IMR-90 (cell line): ENCODE results near the gene ARHGEF12. TPM values are rescaled to one million over a fixed set of nuclear protein-coding genes. Genes with fewer than 3 reads are reported as not detected.

Experiments
- ATAC-seq: fragments of 200-7000 bp; cut with Tn5 transposase; 2 replicates; pipeline ENCODE4 v1.9.1; 2020; ENCODE audit warnings: low read depth, mild to moderate bottlenecking, moderate library complexity
- BruUV-seq: library from RNA; stranded (reverse); fragments of 400-500 nt; replicated peaks from 2 replicates; lab custom pipeline; 2021; lab: Mats Ljungman, UMichigan
- CTCF ChIA-PET: fragments of 300-600 bp; formaldehyde crosslinking; extraction: SDS; loops from one replicate; lab custom pipeline; 2021; ENCODE audit warnings: antibody characterized with exemption; lab: Yijun Ruan, JAX
- POLR2A ChIA-PET: fragments of 300-600 bp; sonication (Branson Sonifier 250); formaldehyde crosslinking; loops from one replicate; lab custom pipeline; 2022; ENCODE audit warnings: antibody characterized with exemption; ENCODE audit not compliant: unreplicated experiment; lab: Charles Lee
- DNase-seq: peaks from one replicate; pipeline ENCODE4 v3.0.0; 2013
- H2AFZ ChIP-seq: replicated peaks from 2 replicates; pipeline ENCODE3; 2013; ENCODE audit warnings: low read length, mild to moderate bottlenecking; ENCODE audit not compliant: poor library complexity
- H2AK5ac ChIP-seq: 2 replicates; pipeline ENCODE4 v1.6.1; 2013; ENCODE audit warnings: low read depth, low read length, inconsistent platforms
- H2AK9ac ChIP-seq: replicated peaks from 2 replicates; pipeline ENCODE3; 2013; ENCODE audit warnings: mild to moderate bottlenecking, low read depth, low read length, moderate library complexity; ENCODE audit not compliant: poor library complexity
- H2BK120ac ChIP-seq: 2 replicates; pipeline ENCODE4 v1.6.1; 2013; ENCODE audit warnings: low read depth, low read length, inconsistent platforms
- H2BK15ac ChIP-seq: 3 replicates; pipeline ENCODE4 v1.6.1; 2013; ENCODE audit warnings: low read depth, low read length, inconsistent platforms
- H2BK20ac ChIP-seq: 2 replicates; pipeline ENCODE4 v1.6.1; 2013; ENCODE audit warnings: low read depth, mild to moderate bottlenecking, inconsistent platforms, low read length, moderate library complexity
- H2BK5ac ChIP-seq: 2 replicates; pipeline ENCODE4 v1.6.1; 2013; ENCODE audit warnings: mild to moderate bottlenecking, low read depth, low read length, inconsistent platforms; ENCODE audit not compliant: poor library complexity, severe bottlenecking
- H3K14ac ChIP-seq: replicated peaks from 2 replicates; pipeline ENCODE4 v1.6.1; 2013; ENCODE audit warnings: low read depth, low read length, inconsistent platforms
- H3K18ac ChIP-seq: 2 replicates; pipeline ENCODE4 v1.6.1; 2013; ENCODE audit warnings: low read depth, low read length, control low read depth
- H3K23ac ChIP-seq: 2 replicates; pipeline ENCODE4 v1.6.1; 2013; ENCODE audit warnings: low read depth, low read length, inconsistent platforms
- H3K27ac ChIP-seq: 2 replicates; pipeline ENCODE4 v1.5.1; 2013; ENCODE audit warnings: mild to moderate bottlenecking, control low read depth, low read length; ENCODE audit not compliant: insufficient read depth
- H3K27me3 ChIP-seq: 2 replicates; pipeline ENCODE4 v1.6.1; 2013; ENCODE audit warnings: low read length; ENCODE audit not compliant: control insufficient read depth, insufficient read depth
- H3K36me3 ChIP-seq: 2 replicates; pipeline ENCODE4 v1.6.1; 2013; ENCODE audit warnings: low read length, mixed read lengths; ENCODE audit not compliant: control insufficient read depth, insufficient read depth
- H3K4ac ChIP-seq: 2 replicates; pipeline ENCODE4 v1.6.1; 2013; ENCODE audit warnings: low read depth, low read length, inconsistent platforms
- H3K4me1 ChIP-seq: 2 replicates; pipeline ENCODE4 v1.6.1; 2013; ENCODE audit warnings: low read length, mixed read lengths; ENCODE audit not compliant: control insufficient read depth, insufficient read depth
- H3K4me2 ChIP-seq: 2 replicates; pipeline ENCODE4 v1.6.1; 2013; ENCODE audit warnings: low read depth, mild to moderate bottlenecking, control low read depth, low read length, moderate library complexity
- H3K4me3 ChIP-seq: 2 replicates; pipeline ENCODE4 v1.5.1; 2013; ENCODE audit warnings: low read depth, mild to moderate bottlenecking, control low read depth, low read length, moderate library complexity; ENCODE audit not compliant: insufficient read depth
- H3K56ac ChIP-seq: 2 replicates; pipeline ENCODE4 v1.6.1; 2013; ENCODE audit warnings: low read length, inconsistent platforms; ENCODE audit not compliant: insufficient read depth; ENCODE audit errors: extremely low read depth
- H3K79me1 ChIP-seq, 2 experiments: 2 replicates each; pipeline ENCODE4 v1.6.1; 2013; ENCODE audit warnings: low read length in 2 of 2, inconsistent platforms in 1 of 2, low read depth in 1 of 2
- H3K9ac ChIP-seq: 2 replicates; pipeline ENCODE4 v1.6.1; 2013; ENCODE audit warnings: low read depth, low read length, control low read depth
- H3K9me1 ChIP-seq: 2 replicates; pipeline ENCODE4 v1.6.1; 2013; ENCODE audit warnings: low read length, inconsistent platforms; ENCODE audit not compliant: insufficient read depth
- H3K9me3 ChIP-seq: 2 replicates; pipeline ENCODE4 v1.6.1; 2013; ENCODE audit warnings: low read length; ENCODE audit not compliant: control insufficient read depth, insufficient read depth
- H4K20me1 ChIP-seq: 2 replicates; pipeline ENCODE4 v1.6.1; 2013; ENCODE audit warnings: low read length, inconsistent platforms; ENCODE audit not compliant: insufficient read depth
- H4K5ac ChIP-seq: 2 replicates; pipeline ENCODE4 v1.6.1; 2013; ENCODE audit warnings: mild to moderate bottlenecking, low read depth, low read length, control low read depth
- H4K8ac ChIP-seq, 2 experiments: 2 replicates each; pipeline ENCODE4 v1.6.1; 2013; ENCODE audit warnings: low read depth in 2 of 2, low read length in 2 of 2, control low read depth in 1 of 2, inconsistent platforms in 1 of 2
- H4K91ac ChIP-seq: 2 replicates; pipeline ENCODE4 v1.6.1; 2013; ENCODE audit warnings: low read depth, low read length, inconsistent platforms; ENCODE audit not compliant: insufficient read depth
- BHLHE40 ChIP-seq: fragments of 150-350 bp; IDR thresholded peaks from 2 replicates; pipeline ENCODE4 v1.6.1; 2016; ENCODE audit warnings: mild to moderate bottlenecking, low read depth, low read length
- CEBPB ChIP-seq: IDR thresholded peaks from 2 replicates; pipeline ENCODE4 v1.6.1; 2012; ENCODE audit warnings: low read depth, low read length, improper control_type of control experiment
- CHD1 ChIP-seq: IDR thresholded peaks from 2 replicates; pipeline ENCODE4 v1.6.1; 2012; ENCODE audit warnings: low read depth, low read length, improper control_type of control experiment
- CTCF ChIP-seq: conservative IDR thresholded peaks from 2 replicates; pipeline ENCODE4 v1.5.1; 2012; ENCODE audit warnings: mild to moderate bottlenecking, low read depth, low read length, improper control_type of control experiment
- ELK1 ChIP-seq: fragments of 150-350 bp; IDR thresholded peaks from 2 replicates; pipeline ENCODE4 v1.6.1; 2016; ENCODE audit warnings: low read depth, mild to moderate bottlenecking, low read length, moderate library complexity, borderline replicate concordance
- FOS ChIP-seq: fragments of 150-350 bp; IDR thresholded peaks from 2 replicates; pipeline ENCODE4 v1.6.1; 2016; ENCODE audit warnings: low read depth, low read length
- MAFK ChIP-seq: IDR thresholded peaks from 2 replicates; pipeline ENCODE4 v1.6.1; 2012; ENCODE audit warnings: low read depth, low read length, improper control_type of control experiment
- MAZ ChIP-seq: IDR thresholded peaks from 2 replicates; pipeline ENCODE4 v1.6.1; 2012; ENCODE audit warnings: low read depth, mild to moderate bottlenecking, low read length, improper control_type of control experiment, moderate library complexity, borderline replicate concordance
- MXI1 ChIP-seq: IDR thresholded peaks from 2 replicates; pipeline ENCODE4 v1.6.1; 2012; ENCODE audit warnings: low read depth, mild to moderate bottlenecking, low read length, moderate library complexity, borderline replicate concordance
- NFE2L2 ChIP-seq: fragments of 150-350 bp; IDR thresholded peaks from 2 replicates; pipeline ENCODE4 v1.6.1; 2016; ENCODE audit warnings: low read depth, mild to moderate bottlenecking, low read length
- POLR2A ChIP-seq: IDR thresholded peaks from 2 replicates; pipeline ENCODE4 v1.6.1; 2012; ENCODE audit warnings: mild to moderate bottlenecking, low read depth, low read length
- RAD21 ChIP-seq: IDR thresholded peaks from 2 replicates; pipeline ENCODE4 v1.6.1; 2012; ENCODE audit warnings: low read length, improper control_type of control experiment
- RCOR1 ChIP-seq: IDR thresholded peaks from 2 replicates; pipeline ENCODE4 v1.6.1; 2012; ENCODE audit warnings: mild to moderate bottlenecking, low read length, improper control_type of control experiment; ENCODE audit not compliant: insufficient replicate concordance
- RFX5 ChIP-seq: IDR thresholded peaks from 2 replicates; pipeline ENCODE4 v1.8.0; 2012; ENCODE audit warnings: low read depth, mild to moderate bottlenecking, low read length, moderate library complexity
- SMC3 ChIP-seq: fragments of 150-350 bp; IDR thresholded peaks from 2 replicates; pipeline ENCODE4 v1.6.1; 2016; ENCODE audit warnings: low read depth, mild to moderate bottlenecking, antibody characterized with exemption, low read length, moderate library complexity
- whole genome bisulfite sequencing, 2 experiments: methylation state at CpG; one replicate each; pipeline versions ENCODE4 v1.1.5 to v1.1.7; 2013; ENCODE audit warnings: missing lambda C conversion rate in 2 of 2; ENCODE audit not compliant: insufficient read length in 1 of 2; ENCODE audit errors: extremely low coverage in 2 of 2; 5-methylcytosine and 5-hydroxymethylcytosine counted together
- dilution Hi-C: fragments of 300-500 bp; cut with HindIII; formaldehyde crosslinking; loops from one replicate; pipeline ENCODE4 v1.14.3; 2018; ENCODE audit warnings: low sequenced_read_pairs; ENCODE audit not compliant: unreplicated experiment
- in situ Hi-C: fragments of 300-500 bp; cut with MboI; formaldehyde crosslinking; loops from 3 replicates; pipeline ENCODE4 v1.14.3; 2019; ENCODE audit warnings: low sequenced_read_pairs, inconsistent platforms, mixed read lengths
- intact Hi-C: fragments of 100-400 bp; cut with micrococcal nuclease; formaldehyde crosslinking; loops from 2 replicates; pipeline ENCODE4 v1.10.0; 2022
- polyA plus RNA-seq, 3 experiments: library from polyadenylated mRNA; depleted of rRNA; stranded (reverse); fragments of >200 nt; gene quantifications; 2 replicates each; pipeline ENCODE4 v1.2.3, GENCODE V29; 2012; ENCODE audit warnings: low replicate concordance in 1 of 3
- total RNA-seq: library from RNA; depleted of rRNA; stranded (reverse); fragments of >200 nt; gene quantifications from 2 replicates; pipeline ENCODE4 v1.2.3, GENCODE V29; 2012
- TF ChIP-seq, protein P1 (sequence below): fragments of 150-350 bp; IDR thresholded peaks from 2 replicates; pipeline ENCODE4 v1.6.1; 2017; ENCODE audit warnings: mild to moderate bottlenecking, antibody characterized with exemption, low read length, low read depth

The ARHGEF12 gene
- total and polyA plus RNA-seq, 2 of the 4 experiments (the other 2 are of a cell fraction): 25.5 to 115 TPM

GRCh38 chr11:120330045-120330444, 6.2 kb upstream of the ARHGEF12 start:
- BruUV-seq: no TSS peak
- peak overlapping the region; percentile 18 for H2AFZ ChIP-seq
- intact Hi-C loops: loop anchor here (5.0 to 10.0 kb wide), 5 partner anchors 172 to 1265 kb away; no protein-coding TSS in a partner anchor

More at GRCh38 chr11:120330045-120330444, 6.2 kb upstream of the ARHGEF12 start:
- CTCF ChIA-PET: no interaction called here
- peak overlapping the region; percentile 78 for H2BK120ac ChIP-seq
- POLR2A ChIA-PET: no interaction called here
- peak overlapping the region; percentile 61 for H3K4ac ChIP-seq
- H3K79me1 ChIP-seq: peaks cover 33 to 60% of the 10 kb centered on the region in 2 experiments
- H4K5ac ChIP-seq: no peak overlapping the region
- H3K36me3 ChIP-seq: peaks cover 9% of the 10 kb centered on the region
- H3K18ac ChIP-seq: no peak overlapping the region
- WGBS, 2 experiments: 83% methylated on average over 1 of the region's 6 CpGs; no CpG with 5 or more reads in 1 of the 2 experiments
- peaks cover 18% of the 10 kb centered on the region for H3K9me1 ChIP-seq
- H3K4me2 ChIP-seq: no peak overlapping the region
- dilution Hi-C loops: no loop called here
- H3K14ac ChIP-seq: peak overlapping the region; percentile 61
- in situ Hi-C loops: loop anchor here (25.0 kb wide), 1 partner anchor 107 kb away; no protein-coding TSS in a partner anchor
- peaks cover 4% of the 10 kb centered on the region; the same call in 1 of the 2 replicates for H4K20me1 ChIP-seq
- H2AK9ac ChIP-seq: no peak overlapping the region
- ATAC-seq (no peak), DNase-seq (no peak)
- no peak overlapping the region for H3K56ac ChIP-seq
- H2AK5ac ChIP-seq: peak overlapping the region; percentile 81
- no peak overlapping the region for H3K9ac ChIP-seq
- peak overlapping the region in 1 of 2 experiments; percentile 43; a peak in 1 of 4 replicates for H4K8ac ChIP-seq
- no peaks in the 10 kb centered on the region for H3K9me3 ChIP-seq
- peak overlapping the region; percentile 72 for H2BK20ac ChIP-seq
- H3K27ac ChIP-seq: peak overlapping the region; percentile 8; the same call in 1 of the 2 replicates
- peak overlapping the region; percentile 73 for H2BK5ac ChIP-seq
- peak overlapping the region; percentile 11 for H3K23ac ChIP-seq
- H3K4me3 ChIP-seq: no peak overlapping the region
- H2BK15ac ChIP-seq: peak overlapping the region; percentile 71; the same call in 1 of the 3 replicates
- H3K4me1 ChIP-seq: peaks cover 16% of the 10 kb centered on the region
- no peaks in the 10 kb centered on the region for H3K27me3 ChIP-seq
- TF ChIP-seq MAZ: no peak
- no peak for TF ChIP-seq MXI1
- no peak for TF ChIP-seq FOS
- TF ChIP-seq RFX5: no peak
- no peak for TF ChIP-seq NFE2L2
- TF ChIP-seq CTCF: no peak
- no peak for TF ChIP-seq CHD1
- no peak for TF ChIP-seq RAD21
- TF ChIP-seq SMC3: no peak
- no peak for TF ChIP-seq BHLHE40
- no peak for TF ChIP-seq MAFK
- TF ChIP-seq POLR2A: no peak
- TF ChIP-seq RCOR1: no peak
- TF ChIP-seq, protein P1, sequence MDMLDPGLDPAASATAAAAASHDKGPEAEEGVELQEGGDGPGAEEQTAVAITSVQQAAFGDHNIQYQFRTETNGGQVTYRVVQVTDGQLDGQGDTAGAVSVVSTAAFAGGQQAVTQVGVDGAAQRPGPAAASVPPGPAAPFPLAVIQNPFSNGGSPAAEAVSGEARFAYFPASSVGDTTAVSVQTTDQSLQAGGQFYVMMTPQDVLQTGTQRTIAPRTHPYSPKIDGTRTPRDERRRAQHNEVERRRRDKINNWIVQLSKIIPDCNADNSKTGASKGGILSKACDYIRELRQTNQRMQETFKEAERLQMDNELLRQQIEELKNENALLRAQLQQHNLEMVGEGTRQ: no peak
- no peak for TF ChIP-seq ELK1
- no peak for TF ChIP-seq CEBPB
- peak overlapping the region; percentile 75 for H4K91ac ChIP-seq
